Measurements from ENCODE around the gene POU5F2. TPM values are rescaled to one million over a fixed set of nuclear protein-coding genes. Genes with fewer than 3 reads are reported as not detected.

POU5F2 gene
- total RNA-seq, 2 donors from 2014 or later = 0.40 to 0.84 TPM

DNA sequence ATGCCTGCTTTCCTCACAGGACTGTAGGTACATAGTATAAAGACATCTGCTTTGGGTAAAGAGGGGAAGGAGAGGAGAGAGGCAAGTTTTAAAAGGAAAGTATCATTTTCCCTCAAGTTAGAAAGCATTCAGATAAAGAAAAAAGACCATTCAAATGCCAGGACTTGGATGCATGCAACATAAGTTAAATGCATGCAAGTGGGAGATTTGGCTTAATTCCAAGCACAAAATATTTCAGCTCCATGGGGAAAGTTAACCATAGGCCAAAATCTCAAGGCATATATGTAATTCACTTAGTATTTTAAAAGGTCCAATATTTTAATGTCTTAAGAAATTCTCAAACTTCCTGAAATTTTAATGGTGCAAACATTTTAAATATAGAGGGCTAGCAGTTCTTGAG is 36.4 kb downstream of the POU5F2 start:
- no peaks in the 10 kb centered on the region for H3K36me3 Mint-ChIP-seq (ENCODE audit: low read depth)
- no peak overlapping the region for H3K27ac Mint-ChIP-seq
- TF ChIP-seq, protein P1, sequence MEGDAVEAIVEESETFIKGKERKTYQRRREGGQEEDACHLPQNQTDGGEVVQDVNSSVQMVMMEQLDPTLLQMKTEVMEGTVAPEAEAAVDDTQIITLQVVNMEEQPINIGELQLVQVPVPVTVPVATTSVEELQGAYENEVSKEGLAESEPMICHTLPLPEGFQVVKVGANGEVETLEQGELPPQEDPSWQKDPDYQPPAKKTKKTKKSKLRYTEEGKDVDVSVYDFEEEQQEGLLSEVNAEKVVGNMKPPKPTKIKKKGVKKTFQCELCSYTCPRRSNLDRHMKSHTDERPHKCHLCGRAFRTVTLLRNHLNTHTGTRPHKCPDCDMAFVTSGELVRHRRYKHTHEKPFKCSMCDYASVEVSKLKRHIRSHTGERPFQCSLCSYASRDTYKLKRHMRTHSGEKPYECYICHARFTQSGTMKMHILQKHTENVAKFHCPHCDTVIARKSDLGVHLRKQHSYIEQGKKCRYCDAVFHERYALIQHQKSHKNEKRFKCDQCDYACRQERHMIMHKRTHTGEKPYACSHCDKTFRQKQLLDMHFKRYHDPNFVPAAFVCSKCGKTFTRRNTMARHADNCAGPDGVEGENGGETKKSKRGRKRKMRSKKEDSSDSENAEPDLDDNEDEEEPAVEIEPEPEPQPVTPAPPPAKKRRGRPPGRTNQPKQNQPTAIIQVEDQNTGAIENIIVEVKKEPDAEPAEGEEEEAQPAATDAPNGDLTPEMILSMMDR (conservative IDR thresholded peaks at IDR 0.05) = no peak
- Histone ChIP-seq H3K4me1 (ENCODE audit: control insufficient read depth, insufficient read depth, low read length) (no peaks in the 10 kb centered on the region), H3K4me3 (ENCODE audit: low read length) (no peak overlapping the region), H3K27me3 (ENCODE audit: control insufficient read depth, insufficient read depth, low read length, poor library complexity, severe bottlenecking) (no peaks in the 10 kb centered on the region), H3K36me3 (ENCODE audit: control insufficient read depth, insufficient read depth, low read length) (no peaks in the 10 kb centered on the region), H3K9ac (ENCODE audit: extremely low read depth, low read length, poor library complexity, severe bottlenecking) (no peak overlapping the region), H3K27ac (ENCODE audit: low read depth, low read length) (no peak overlapping the region), H3K9me3 (ENCODE audit: control insufficient read depth, low read length) (no peaks in the 10 kb centered on the region)
- no peak for DNase-seq
- H3K9me3 Mint-ChIP-seq = no peaks in the 10 kb centered on the region
- H3K4me1 Mint-ChIP-seq = peaks cover 4% of the 10 kb centered on the region
- peaks cover 6% of the 10 kb centered on the region for H3K27me3 Mint-ChIP-seq (ENCODE audit: insufficient read depth)
- no peak overlapping the region for H3K4me3 Mint-ChIP-seq

- Mint-ChIP-seq H3K36me3 (ENCODE audit: low read depth) (no peaks in the 10 kb centered on the region), H3K4me3 (no peak overlapping the region), H3K4me1 (no peaks in the 10 kb centered on the region), H3K9me3 (peaks cover 23% of the 10 kb centered on the region), H3K27ac (no peak overlapping the region), H3K27me3 (ENCODE audit: insufficient read depth) (peaks cover 15% of the 10 kb centered on the region)
- H3K36me3 ChIP-seq (ENCODE audit: control insufficient read depth, insufficient read depth, low read length) = no peaks in the 10 kb centered on the region
- TF ChIP-seq, protein P1 (conservative IDR thresholded peaks at IDR 0.05) = no peak
- H3K9me3 ChIP-seq (ENCODE audit: control insufficient read depth, low read length) = peaks cover 13% of the 10 kb centered on the region
- no peaks in the 10 kb centered on the region for H3K27me3 ChIP-seq (ENCODE audit: control insufficient read depth, insufficient read depth, low read length, poor library complexity, severe bottlenecking)
- no peak for DNase-seq
- no peak overlapping the region for H3K27ac ChIP-seq (ENCODE audit: low read depth, low read length)
- H3K9ac ChIP-seq (ENCODE audit: extremely low read depth, low read length, poor library complexity, severe bottlenecking) = no peak overlapping the region
- no peak overlapping the region for H3K4me3 ChIP-seq (ENCODE audit: low read length)
- WGBS, 2 experiments (ENCODE audit: insufficient coverage in 1 of 2, insufficient read length in 1 of 2) = 94% methylated on average over 4 of the region's 4 CpGs; no CpG with 5 or more reads in 1 of the 2 experiments
- no peaks in the 10 kb centered on the region for H3K4me1 ChIP-seq (ENCODE audit: control insufficient read depth, insufficient read depth, low read length)
These were observed 49.4 kb downstream of the POU5F2 start for GRCh38 chr5:93691997-93692396.

Other genes with a start within 250 kb of the POU5F2 start
- 1 to 10 TPM; 1.4 to 3.3 TPM for gene NR2F1-AS1, start 160.4 kb downstream of the POU5F2 start, total RNA-seq
- gene NR2F1, start 158.4 kb downstream of the POU5F2 start, total RNA-seq = under 1 TPM in 1 of 2 donors, not detected in 1; 0.22 TPM